Gastroesophageal sphincter (tissue), 3 donors: ENCODE data around the gene GAPVD1.

Source experiments
- POLR2AphosphoS5 ChIP-seq: sonication (generic); formaldehyde crosslinking; IDR thresholded peaks from one replicate; pipeline ENCODE4 v1.6.1; 2017; ENCODE audit warnings: antibody characterized with exemption
- TF ChIP-seq, protein P1 (sequence below), 4 experiments: fragments of 200-600 bp in 2 of 4; fragments of 450-650 bp in 2 of 4; sonication (generic) in 1 of 4; IDR thresholded peaks; one replicate each; pipeline ENCODE4 v1.5.1; 2017 to 2019; ENCODE audit warnings: antibody characterized with exemption in 4 of 4, mild to moderate bottlenecking in 2 of 4, moderate library complexity in 2 of 4

DNA sequence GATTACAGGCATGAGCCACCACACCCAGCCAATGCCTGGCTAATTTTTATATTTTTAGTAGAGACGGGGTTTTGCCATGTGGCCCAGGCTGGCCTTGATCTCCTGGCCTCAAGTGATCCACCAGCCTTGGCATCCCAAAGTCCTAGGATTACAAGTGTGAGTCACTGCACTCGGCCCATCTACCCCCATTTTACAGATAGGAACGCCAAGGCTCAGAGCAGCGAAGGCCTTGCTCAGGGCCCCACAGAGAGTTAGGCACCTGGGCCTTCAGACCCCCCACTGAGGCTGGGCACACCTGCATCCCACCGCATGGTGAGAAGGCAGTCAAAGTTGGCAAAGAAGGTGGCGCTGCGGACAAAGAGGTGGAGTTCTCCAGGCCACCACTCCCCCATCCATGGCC lies 143.1 kb downstream of the GAPVD1 start:
- no peak for TF ChIP-seq POLR2AphosphoS5
- TF ChIP-seq, protein P1, sequence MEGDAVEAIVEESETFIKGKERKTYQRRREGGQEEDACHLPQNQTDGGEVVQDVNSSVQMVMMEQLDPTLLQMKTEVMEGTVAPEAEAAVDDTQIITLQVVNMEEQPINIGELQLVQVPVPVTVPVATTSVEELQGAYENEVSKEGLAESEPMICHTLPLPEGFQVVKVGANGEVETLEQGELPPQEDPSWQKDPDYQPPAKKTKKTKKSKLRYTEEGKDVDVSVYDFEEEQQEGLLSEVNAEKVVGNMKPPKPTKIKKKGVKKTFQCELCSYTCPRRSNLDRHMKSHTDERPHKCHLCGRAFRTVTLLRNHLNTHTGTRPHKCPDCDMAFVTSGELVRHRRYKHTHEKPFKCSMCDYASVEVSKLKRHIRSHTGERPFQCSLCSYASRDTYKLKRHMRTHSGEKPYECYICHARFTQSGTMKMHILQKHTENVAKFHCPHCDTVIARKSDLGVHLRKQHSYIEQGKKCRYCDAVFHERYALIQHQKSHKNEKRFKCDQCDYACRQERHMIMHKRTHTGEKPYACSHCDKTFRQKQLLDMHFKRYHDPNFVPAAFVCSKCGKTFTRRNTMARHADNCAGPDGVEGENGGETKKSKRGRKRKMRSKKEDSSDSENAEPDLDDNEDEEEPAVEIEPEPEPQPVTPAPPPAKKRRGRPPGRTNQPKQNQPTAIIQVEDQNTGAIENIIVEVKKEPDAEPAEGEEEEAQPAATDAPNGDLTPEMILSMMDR (IDR thresholded peaks at IDR 0.05): no peak
